ENCODE measurements around the gene LHPP.

DNA sequence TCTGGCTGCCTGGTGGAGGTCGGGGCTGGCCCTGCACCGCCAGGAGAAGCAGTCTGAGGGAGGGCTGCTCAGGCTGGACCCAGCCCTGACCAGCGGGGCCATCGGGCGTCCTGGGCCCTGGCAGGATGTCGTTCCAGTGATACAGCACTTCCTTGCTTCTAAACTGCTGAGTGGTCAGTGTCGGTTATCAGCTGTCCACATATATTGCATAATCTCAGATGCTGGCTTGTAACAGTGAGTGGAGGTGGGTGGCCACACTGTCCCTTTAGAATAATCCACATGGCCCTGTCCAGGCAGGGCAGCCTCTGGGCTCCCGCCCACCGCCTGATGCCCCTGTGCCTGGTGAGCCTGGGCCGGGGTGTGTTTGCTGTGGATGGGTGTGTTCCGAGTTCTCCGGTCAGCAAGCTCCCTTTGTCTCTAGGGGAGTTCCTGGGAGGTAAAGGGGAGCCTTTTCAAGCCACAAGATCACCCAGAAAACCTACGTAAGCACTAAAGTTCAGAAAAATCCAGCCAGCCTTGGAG, 86.1 kb downstream of the LHPP start:
- TF ChIP-seq, protein P1, sequence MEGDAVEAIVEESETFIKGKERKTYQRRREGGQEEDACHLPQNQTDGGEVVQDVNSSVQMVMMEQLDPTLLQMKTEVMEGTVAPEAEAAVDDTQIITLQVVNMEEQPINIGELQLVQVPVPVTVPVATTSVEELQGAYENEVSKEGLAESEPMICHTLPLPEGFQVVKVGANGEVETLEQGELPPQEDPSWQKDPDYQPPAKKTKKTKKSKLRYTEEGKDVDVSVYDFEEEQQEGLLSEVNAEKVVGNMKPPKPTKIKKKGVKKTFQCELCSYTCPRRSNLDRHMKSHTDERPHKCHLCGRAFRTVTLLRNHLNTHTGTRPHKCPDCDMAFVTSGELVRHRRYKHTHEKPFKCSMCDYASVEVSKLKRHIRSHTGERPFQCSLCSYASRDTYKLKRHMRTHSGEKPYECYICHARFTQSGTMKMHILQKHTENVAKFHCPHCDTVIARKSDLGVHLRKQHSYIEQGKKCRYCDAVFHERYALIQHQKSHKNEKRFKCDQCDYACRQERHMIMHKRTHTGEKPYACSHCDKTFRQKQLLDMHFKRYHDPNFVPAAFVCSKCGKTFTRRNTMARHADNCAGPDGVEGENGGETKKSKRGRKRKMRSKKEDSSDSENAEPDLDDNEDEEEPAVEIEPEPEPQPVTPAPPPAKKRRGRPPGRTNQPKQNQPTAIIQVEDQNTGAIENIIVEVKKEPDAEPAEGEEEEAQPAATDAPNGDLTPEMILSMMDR (IDR thresholded peaks at IDR 0.05 in 2 of 3, conservative IDR thresholded peaks at IDR 0.05 in 1 of 3; ENCODE audit: control insufficient read depth in 2 of 3, extremely low read depth in 1 of 3, insufficient read depth in 1 of 3, low read depth in 3 of 3, low read length in 3 of 3) = no peak
- TF ChIP-seq, protein P2, sequence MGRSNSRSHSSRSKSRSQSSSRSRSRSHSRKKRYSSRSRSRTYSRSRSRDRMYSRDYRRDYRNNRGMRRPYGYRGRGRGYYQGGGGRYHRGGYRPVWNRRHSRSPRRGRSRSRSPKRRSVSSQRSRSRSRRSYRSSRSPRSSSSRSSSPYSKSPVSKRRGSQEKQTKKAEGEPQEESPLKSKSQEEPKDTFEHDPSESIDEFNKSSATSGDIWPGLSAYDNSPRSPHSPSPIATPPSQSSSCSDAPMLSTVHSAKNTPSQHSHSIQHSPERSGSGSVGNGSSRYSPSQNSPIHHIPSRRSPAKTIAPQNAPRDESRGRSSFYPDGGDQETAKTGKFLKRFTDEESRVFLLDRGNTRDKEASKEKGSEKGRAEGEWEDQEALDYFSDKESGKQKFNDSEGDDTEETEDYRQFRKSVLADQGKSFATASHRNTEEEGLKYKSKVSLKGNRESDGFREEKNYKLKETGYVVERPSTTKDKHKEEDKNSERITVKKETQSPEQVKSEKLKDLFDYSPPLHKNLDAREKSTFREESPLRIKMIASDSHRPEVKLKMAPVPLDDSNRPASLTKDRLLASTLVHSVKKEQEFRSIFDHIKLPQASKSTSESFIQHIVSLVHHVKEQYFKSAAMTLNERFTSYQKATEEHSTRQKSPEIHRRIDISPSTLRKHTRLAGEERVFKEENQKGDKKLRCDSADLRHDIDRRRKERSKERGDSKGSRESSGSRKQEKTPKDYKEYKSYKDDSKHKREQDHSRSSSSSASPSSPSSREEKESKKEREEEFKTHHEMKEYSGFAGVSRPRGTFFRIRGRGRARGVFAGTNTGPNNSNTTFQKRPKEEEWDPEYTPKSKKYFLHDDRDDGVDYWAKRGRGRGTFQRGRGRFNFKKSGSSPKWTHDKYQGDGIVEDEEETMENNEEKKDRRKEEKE (IDR thresholded peaks at IDR 0.05) = no peak
- TF ChIP-seq POLR2A (IDR thresholded peaks at IDR 0.05; ENCODE audit: low read depth, low read length) (no peak), ZNF24 (IDR thresholded peaks at IDR 0.05) (no peak), MEF2A (IDR thresholded peaks at IDR 0.05; ENCODE audit: insufficient read depth, low read depth, low read length) (no peak)
